Activated CD4-positive, alpha-beta T cell treated with anti-CD3 and anti-CD28 coated beads, Interleukin-2, Interleukin-4, amounts not matched to agents 100 ng/mL and 50 ng/mL, durations not matched to agents 16 hours and 8 hours (primary cell): Measurements from ENCODE around the gene MAD2L1BP.

Source experiments
- DNase-seq: peaks from one replicate; pipeline ENCODE4 v3.0.0-alpha.2; 2020; ENCODE audit warnings: low spot score

Gene MAD2L1BP

DNA sequence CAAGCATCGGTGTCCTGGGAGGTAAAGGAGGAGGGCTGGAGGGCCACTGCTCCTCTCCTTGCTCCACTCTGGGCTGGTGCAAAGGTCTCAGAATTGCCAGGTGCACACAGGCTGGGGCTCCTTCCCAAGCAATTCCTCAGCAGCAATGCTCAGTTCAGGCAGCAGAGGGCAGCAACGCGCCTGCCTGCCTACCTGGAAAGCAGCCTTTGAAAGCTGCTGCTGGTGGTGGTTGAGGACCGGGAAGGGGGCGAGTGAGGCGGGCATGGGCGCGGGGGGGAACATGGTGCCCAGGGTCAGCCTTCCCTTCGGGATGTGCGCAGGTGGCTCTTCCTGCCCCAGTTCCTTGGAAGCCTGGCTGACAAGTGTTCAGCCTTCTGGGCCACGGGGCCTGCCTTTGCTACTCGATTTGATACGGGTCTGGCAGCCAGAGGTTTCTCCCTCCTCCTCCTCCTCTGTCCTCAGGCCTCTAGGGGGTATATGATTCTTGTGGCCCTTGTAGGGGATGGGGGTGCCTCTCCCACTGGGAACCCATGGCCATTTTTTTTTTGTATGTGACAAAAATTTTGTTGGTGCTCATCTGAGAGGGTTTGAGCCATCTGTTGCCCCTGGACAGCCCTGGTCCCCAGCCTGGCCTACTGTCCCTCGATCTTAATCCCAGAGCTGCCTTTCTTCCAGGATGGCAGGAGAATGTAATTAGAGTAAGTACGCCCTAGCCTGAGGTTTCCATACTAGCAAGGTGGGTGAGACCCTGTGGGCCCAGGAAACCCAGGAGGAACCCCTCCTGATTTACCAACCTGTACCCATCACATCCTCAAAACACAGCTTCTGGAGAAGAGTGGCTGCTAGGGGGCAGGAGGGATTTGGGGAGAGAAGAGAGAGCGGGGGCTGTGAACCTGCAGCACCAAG lies 31.9 kb downstream of the MAD2L1BP start:
- peak; percentile 87 for DNase-seq

DNA sequence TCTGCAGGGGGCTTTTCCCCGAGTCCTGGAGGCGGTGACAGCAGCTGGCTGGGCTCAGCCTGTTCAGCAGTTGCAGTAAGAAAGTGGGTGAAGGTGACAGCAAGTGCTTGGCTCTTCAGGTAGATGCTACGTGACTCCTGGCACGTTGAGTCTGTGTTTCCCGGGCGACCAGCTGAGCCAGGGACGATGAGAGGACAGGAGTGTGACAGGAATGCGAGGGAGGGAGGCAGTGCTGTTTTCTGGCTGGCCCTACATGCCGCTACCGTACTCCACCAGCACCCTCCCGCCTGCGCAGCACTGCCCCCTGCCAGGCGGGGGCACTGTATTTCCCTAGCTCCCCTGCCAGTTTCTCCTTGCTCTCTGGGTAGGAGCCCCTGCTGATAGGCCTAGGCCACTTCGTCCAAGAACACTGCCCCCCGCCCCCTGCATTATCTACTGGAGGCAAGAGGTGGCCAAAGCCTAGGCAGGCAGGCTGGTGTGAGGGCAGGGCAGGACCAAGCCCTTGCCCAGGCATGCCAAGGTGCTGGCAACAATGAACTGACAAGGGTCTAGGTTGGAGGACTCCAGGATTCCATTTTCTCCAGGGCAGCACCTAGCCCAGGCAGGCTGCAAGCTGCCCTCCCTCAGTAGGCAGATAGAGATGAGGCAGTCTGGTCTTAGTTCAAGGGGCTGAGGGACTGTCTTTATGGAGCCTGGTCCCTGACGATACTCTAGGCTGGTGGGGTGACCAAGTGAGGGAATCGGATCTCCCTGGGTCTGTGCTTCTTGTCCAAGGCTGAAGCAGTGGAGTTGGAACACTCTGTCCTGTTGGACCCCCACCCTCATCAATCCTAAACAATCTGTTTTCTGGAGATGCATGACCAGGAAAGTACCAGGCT lies 32.8 kb downstream of the MAD2L1BP start:
- peak; percentile 38 for DNase-seq

DNA sequence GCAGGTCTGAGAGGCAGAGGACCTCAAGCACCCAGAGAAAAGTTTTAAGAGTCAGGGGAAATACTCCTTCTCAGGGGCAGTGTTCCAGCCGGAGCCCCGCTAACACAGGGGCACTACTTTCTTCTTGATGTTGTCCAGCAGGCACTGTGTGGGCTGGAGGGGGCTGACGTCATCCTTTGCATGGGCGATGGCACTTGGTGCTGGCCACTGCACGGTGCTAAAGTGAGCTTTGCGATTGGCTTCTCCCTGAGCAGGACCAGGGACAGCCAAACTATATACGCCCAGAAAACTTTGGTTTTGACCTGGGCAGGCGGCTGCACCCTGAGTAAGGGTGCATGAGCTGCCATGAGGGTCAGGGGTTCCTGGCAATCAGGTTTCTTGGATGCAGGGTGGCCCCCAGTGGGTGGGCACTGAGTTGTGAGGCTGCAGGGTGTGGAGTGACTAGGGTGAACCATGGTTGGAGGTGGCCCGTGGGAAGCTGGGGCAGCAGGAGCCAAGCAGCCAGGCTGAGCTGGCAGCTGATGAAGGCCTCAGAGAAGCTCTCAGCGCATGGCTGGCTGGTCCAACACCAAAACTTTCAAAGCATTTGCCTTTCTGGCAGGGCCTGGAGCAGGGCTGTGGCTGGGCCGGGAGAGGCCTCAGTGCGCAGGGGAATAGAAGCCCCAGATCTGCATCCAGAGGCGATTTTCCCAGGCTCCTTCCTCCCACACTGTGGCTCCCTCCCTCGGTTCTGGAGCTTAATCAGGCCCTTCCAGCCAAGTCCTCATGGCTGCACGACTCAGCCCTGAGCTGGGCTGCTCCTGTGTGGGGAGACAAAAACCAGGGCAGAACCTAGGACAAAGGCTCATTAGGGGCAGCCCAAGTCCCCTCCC lies 33.6 kb downstream of the MAD2L1BP start:
- no peak for DNase-seq

DNA sequence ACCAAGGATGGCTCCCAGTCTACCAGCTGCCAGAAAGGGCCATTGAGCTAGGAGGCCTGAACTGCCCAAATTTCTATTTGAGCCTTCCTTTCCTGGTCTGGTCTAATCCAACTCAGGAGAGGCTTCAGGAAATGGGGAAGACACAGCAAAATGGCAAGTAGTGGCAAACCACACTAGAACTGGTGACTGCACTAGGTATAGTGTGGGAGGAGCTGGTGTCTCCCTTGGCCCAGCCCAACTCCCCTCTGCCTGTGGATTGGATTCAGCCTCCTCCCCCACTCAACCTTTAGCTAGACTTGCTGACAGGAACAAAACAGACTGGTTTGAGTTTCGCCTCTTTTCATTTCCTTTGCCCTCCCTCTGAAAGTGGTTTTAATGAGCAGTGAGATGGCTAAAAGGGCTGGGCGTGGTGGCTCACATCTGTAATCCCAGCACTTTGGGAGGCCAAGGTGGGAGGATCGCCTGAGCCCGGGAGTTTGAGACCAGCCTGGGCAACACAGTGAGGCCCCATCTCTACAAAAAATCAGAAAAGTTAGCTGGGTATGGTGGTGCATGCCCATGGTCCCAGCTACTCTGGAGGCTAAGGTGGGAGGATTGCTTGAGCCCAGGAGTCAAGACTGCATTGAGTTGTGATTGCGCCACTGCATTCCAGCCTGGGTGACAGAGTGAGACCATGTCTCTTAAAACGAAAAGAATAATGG lies 34.4 kb downstream of the MAD2L1BP start:
- DNase-seq: peak; percentile 42

DNA sequence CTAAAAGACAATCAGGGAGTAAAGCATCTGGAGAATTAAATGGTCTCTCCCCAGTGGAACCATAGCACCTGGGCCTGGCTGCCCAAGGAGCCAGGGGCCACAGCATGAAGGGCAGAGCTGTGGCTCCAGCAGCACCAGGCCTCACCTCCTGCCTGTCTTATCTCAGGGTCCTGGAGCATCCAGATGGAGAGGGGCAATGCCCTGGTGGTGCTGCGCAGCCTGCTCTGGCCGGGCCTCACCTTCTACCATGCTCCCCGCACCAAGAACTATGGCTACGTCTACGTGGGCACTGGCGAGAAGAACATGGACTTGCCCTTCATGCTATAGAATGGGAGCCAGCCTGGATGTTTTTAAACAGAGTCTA lies 35.0 kb downstream of the MAD2L1BP start:
- no peak for DNase-seq

DNA sequence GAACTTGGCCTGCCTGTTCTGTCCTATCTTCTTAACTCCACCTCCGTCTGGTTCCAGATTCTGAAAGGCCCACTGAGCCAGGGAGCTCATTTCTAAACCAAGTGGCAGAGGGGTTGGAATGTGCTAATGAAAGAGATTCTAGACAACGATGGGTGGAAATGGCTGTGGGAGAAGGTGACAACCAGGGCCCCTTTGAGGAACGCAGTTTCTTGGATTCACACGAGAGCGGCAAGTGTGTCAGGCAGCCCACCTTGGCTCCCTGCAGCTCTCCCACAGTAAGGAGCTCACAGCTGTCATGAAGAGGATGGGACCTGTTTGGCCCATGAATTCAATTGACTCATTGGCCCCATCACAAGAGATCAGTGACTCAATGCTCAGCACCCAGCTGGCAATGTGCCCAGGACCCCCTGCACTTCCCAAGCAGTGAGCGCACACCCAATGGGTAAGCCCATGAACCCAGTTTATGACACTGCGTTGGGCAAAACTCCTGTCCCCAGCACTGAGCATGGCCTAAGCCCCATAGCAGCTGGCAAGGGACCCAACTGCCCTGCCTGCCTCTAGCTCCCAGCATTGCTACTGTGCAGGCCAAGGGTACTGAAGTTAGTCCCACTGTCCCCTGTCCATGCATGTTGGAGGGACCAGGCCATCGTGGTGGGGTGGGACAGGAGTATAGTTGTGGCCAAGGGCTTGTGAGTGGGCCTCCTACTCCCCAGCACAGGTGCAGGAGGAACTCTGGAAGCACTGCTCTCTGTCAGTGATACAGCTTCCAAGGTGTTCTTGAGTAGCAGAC lies 35.6 kb downstream of the MAD2L1BP start:
- no peak for DNase-seq

DNA sequence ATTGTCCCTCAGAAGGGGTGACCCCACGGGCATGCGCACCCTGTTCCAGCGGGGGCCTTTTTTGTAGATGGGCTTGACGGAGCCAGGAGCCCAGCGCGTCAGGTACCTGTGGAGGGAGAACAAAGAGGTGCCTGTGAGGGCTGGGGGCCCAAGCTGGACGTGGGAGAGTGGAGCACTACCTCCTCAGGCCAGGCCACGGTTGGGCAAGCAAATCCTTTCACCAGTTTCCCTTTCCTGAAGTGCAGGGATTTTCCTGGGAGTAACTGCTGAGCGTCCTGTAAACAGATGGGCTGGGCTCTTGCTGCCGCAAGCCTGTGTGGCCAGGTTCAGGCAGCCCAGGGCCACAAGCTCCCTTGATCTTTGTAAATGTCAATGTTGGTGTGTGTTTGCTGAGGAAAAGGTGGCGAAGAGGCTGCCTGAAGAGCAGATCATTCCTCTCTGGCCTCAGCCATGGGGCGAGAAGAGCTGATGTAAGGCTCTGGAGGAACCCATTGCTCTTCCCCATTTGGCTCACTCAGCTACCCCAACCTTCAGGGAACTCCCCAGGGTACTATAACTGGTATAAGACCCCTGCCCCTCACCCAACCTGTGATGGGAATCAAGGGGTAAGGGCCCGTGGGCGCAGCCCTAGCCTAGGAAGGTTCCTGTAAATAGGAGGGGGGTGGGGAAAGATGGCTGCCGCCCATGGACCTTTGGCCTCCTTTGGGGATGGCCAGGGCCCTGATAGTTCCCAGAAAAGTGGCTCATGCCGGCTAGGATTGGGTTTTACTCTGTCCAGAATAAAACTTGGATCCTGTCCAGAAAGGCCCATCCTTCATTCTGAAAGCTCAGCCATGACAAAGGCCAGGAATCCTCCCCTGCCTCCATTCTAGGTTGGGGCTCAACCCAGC lies 36.4 kb downstream of the MAD2L1BP start:
- no peak for DNase-seq

DNA sequence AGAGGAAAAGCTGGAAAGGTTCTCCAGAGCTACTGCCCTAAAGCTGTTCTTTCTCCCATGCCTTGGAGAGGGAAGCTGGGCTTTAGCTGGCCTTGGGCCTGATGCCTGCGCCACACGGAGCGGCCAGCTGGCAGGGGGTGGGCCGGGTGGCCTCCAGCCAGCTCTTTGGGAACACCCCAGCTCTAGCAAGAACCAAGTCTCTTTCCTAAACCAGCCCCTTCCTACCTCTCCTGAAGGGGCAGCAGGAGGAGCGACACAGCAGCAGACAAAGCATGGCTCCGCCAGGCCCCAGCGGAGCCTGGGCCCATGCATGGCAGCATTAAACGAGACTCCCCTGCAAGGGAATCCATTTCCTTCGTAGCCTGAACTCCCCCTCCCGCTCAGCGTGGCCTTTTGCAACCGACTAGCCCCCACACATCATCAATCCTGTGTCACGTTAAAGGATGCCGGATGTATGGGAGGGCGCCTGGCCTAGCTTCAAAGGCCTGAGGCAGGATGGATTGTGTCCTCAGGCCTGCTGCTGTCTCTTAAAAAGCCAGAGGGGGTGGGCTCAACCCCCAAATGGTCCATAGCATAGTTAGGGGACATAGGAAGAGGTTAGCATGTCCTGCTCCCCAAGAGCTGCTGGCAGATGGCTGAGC lies 37.9 kb downstream of the MAD2L1BP start:
- no peak for DNase-seq

DNA sequence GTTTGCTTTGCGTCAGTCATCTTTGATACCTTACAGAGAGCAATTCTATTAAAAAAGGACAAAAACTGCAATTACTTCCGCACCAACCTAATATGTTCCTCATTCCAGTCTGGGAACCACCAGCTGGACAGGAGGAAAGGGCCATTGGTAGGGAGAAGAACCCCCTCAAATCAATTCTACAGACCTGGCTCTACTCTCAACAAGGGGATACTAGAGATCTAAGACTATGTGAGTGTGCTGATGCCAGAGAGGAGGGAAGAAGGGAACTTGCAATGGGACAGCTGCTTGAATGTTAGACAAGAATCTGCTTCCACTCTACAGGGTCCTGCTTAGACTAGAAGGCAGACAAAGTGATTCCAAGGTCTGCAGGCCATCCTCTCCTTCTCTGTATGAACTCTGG lies 38.7 kb downstream of the MAD2L1BP start:
- no peak for DNase-seq

DNA sequence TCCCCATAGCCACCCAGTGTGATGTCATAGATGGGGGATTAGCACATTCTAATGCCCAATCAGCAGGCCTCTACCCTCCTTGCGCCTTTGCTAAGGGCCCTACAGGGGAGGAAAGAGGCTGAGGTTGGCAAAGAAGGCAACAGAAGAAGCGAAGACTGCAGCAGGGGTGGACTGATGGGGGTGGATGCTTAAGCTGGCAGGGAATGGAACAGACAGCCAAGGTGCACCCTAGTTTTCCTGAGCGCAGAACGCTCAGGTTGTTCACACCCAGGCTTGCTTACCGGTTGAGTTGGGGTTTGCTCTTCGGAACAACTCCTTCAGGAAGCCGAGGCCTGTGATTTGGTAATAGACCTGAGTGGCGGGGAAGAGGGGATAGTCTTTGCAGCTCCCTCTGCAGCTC lies 39.3 kb downstream of the MAD2L1BP start:
- DNase-seq: no peak

DNA sequence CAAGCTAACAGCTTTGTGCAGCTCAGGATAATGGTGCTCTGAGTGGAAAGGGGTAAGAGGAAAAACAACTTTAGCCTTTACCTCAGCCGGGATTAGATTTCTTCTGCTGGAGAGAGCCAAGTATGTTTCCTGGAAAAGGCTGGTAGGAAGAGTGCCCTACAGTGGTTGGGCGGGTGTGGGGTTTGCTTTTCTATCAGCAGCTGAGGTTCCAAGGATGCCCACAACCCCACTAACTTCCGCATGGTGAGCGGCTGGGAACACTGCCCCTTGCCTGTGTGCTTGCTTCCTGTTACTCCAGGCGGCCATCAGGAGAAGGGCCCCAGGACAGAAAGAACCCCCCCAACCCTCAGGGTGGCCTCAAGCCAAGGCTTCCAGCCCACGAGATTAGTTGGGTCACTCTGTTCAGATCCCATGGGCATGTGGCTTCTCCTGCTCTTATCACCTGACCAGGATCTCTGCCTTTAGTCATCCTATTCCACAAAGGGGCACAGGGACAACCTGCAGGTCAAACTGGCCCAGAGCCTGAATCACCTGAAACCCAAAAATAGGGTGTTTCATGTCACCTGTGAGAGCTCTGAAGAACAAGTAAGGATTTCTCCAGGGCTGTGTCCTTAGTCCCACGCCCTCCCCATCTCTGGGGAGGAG lies 41.4 kb downstream of the MAD2L1BP start:
- no peak for DNase-seq

DNA sequence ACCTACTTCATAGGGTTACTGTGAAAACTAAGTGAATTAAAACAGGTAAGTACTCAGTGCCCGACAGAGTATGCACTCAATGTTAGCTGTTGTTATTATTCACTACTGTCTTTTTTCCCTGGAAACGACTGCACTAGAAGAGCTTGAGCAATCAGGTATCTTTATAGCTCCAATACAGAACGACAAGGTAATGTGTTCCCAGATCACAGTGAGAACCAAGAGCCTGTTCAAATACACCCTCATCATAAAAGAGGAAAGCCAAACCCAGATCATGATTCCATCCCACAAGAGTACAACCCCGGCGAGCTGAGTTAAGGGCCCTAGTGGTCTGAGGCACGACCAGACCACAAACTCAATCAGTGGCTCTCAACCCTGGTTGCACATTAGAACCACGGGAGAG lies 42.1 kb downstream of the MAD2L1BP start:
- no peak for DNase-seq

DNA sequence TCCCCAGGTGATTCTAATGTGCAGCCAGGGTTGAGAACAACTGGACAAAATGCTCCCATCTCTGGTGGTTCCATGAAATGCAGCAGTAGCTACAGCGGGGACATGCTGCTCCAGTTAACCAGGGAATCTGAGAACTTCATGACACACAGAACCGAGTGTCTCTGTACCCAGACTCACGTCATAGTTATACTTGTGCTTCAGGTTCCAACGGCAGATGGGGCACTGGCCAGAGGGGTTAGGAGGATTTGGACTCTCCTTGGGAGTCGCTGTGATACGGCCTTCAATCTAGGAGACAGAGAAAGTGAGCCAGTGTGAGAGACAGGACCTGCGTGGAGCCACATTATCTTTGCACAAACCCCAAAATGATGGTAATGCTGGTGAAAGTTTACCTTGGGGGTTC lies 42.7 kb downstream of the MAD2L1BP start:
- no peak for DNase-seq

DNA sequence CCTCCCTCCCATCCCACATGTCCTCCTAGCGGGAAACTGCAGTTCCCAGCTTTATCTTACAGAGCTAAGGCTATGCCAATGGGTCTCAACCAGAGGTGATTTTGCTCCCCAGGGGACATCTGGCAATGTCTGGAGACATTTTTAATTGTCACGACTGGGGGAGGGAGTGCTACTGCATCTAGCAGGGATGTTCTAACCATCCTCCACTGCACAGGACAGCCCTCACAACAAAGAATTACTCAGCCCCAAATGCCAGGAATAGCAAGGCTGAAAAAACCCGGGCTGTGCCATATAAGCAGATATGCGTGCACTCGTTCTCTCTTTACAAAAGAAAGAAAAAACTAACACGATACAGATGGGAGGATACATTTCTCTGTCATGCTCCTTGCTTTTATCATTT lies 43.4 kb downstream of the MAD2L1BP start:
- DNase-seq: no peak

DNA sequence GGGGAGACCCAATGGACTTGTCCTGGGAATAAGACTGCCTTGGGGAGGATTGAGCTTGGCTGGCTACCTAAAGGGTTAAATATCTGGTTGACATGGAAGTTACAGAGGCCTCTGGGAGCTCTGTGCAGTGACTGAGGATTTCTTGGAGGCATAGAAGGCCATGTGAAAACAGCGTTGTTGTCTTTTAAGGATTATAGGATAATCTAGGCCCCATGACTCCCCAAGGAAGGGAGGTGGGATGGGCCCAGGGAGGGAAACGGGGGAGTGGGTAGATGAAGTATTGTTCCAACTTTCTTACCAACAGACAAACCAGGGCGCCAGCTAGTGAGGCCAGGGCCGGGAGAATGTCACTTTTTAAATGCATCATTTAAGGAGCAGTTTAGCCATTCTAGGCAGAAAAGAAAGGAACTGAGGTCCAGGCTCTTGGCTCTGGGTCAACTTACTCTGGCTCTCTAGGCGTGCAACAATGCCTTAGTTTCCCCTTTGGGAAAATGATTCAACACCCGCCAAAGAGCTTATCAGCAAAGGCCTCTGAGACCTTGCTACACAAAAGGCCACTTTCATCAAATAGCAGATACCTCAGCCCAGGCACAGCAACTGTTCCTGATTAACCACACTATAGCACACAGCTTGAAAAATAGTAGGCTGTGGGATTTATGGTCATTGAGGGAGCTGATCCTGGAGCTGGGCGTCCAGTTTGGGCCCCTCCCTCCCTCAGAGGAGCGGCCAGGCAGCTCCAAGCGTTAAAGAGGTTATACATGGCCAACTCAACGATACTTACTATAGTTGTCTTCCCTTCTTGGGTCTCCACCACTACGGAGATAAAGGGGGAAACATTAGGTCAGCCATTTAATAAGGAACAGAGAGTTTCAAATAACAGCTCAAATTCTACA lies 44.9 kb downstream of the MAD2L1BP start:
- no peak for DNase-seq

DNA sequence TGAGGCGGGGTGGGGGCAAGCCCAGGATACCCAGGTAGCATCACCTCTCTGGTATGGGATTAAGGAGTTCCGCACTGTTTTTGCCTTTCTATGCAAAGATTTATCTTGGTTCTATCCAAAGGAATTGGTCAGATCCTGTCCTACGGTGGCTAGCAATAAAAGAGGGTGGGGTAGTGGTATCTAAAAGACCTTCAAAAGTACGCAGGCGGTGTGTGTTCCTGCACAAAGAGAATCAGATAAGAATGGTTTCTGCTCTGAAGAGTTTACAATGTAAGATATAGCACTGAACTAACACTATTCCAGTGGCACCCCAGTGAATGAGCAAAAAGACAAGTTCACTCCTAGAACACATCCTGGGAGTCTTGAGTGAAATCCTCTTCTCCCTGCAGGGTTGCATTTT lies 45.7 kb downstream of the MAD2L1BP start:
- DNase-seq: no peak

DNA sequence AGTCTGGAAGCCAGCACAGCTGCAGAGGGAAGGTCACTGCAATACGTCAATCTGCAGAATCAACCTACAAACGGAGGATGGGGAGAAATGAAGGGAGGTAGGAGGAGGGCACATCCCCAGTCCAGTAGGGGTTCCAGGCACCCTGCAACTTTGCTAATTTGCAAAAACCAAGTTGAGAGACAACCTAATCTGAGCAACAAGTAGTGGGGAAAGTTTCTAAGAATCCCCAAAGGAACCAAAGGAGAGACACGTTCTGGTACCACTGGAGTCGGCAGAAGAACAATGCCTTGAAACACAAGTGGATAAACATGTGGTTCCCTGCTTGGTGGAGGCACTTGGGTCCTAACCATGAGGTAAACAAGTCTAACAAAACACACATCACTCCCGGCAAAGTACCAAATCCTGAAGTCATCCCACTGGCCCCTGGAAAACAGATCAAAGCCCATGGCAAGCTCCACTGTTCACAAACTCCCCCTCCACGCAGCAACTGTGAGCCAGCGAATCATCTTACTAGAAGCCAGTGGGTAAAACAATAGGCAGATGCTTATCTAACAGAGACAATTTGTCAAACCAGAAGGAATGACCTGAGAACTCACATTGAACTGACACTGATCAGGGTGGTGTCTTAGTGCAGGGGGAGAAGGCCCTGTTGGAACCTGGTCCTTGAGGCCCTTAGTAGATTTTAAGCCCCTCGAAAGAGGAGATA lies 47.2 kb downstream of the MAD2L1BP start:
- DNase-seq: no peak
